WTC11 (cell line): Measurements from ENCODE around the gene SULT1C3. TPM values are rescaled to one million over a fixed set of nuclear protein-coding genes. Genes with fewer than 3 reads are reported as not detected.

Source experiments
- ATAC-seq: fragments of 200-7000 bp; cut with Tn5 transposase; 2 replicates; pipeline ENCODE4 v1.10.0; 2021; ENCODE audit warnings: mild to moderate bottlenecking, moderate library complexity
- CTCF ChIA-PET: fragments of 300-600 bp; sonication (Branson Sonifier 250); formaldehyde crosslinking; loops from one replicate; lab custom pipeline; 2021; ENCODE audit warnings: antibody characterized with exemption; lab: Charles Lee
- POLR2A ChIA-PET: fragments of 350-600 bp; sonication (Branson Sonifier 250); formaldehyde crosslinking; loops from one replicate; lab custom pipeline; 2021; ENCODE audit warnings: antibody characterized with exemption; lab: Charles Lee
- DNase-seq: peaks from one replicate; pipeline ENCODE4 v3.0.0; 2021; ENCODE audit warnings: low spot score
- H3K27ac Mint-ChIP-seq: 2 replicates; pipeline ENCODE4 v1.8.0; 2021; ENCODE audit warnings: mixed read lengths
- H3K27me3 Mint-ChIP-seq: 2 replicates; pipeline ENCODE4 v1.8.0; 2021; ENCODE audit warnings: low read depth, mild to moderate bottlenecking, moderate library complexity, mixed read lengths
- H3K36me3 Mint-ChIP-seq: 2 replicates; pipeline ENCODE4 v1.8.0; 2021; ENCODE audit warnings: mixed read lengths
- H3K4me1 Mint-ChIP-seq: 2 replicates; pipeline ENCODE4 v1.8.0; 2022; ENCODE audit warnings: mixed read lengths
- H3K4me3 Mint-ChIP-seq: 2 replicates; pipeline ENCODE4 v1.8.0; 2021; ENCODE audit warnings: mild to moderate bottlenecking, moderate library complexity, mixed read lengths
- H3K9me3 Mint-ChIP-seq: 2 replicates; pipeline ENCODE4 v1.8.0; 2021; ENCODE audit warnings: mixed read lengths
- ATF1 ChIP-seq: sonication (generic); formaldehyde crosslinking; IDR thresholded peaks from 2 replicates; pipeline ENCODE4 v1.8.1; 2023; ENCODE audit warnings: mild to moderate bottlenecking, moderate library complexity, missing genetic modification reagents
- CDX4 ChIP-seq: fragments of 250-450 bp; sonication (Bioruptor Pico); IDR thresholded peaks from 2 replicates; pipeline ENCODE4 v1.9.0; 2021; ENCODE audit warnings: moderate library complexity, mild to moderate bottlenecking, inconsistent platforms, borderline replicate concordance
- CTCF ChIP-seq: fragments of 200-600 bp; IDR thresholded peaks from 2 replicates; pipeline ENCODE4 v1.8.0; 2022; ENCODE audit warnings: antibody characterized with exemption
- FOXK1 ChIP-seq: sonication (generic); formaldehyde crosslinking; IDR thresholded peaks from 2 replicates; pipeline ENCODE4 v1.8.0; 2022; ENCODE audit warnings: mild to moderate bottlenecking, moderate library complexity, missing genetic modification reagents
- FOXP4 ChIP-seq: sonication (generic); formaldehyde crosslinking; IDR thresholded peaks from 2 replicates; pipeline ENCODE4 v1.8.0; 2022; ENCODE audit warnings: mild to moderate bottlenecking, missing genetic modification reagents
- GABPB1 ChIP-seq: sonication (generic); formaldehyde crosslinking; IDR thresholded peaks from 2 replicates; pipeline ENCODE4 v1.8.1; 2023; ENCODE audit warnings: mild to moderate bottlenecking, missing genetic modification reagents
- GRHL2 ChIP-seq: fragments of 250-450 bp; sonication (Bioruptor Pico); IDR thresholded peaks from 2 replicates; pipeline ENCODE4 v1.8.0; 2022; ENCODE audit warnings: mild to moderate bottlenecking, moderate library complexity; ENCODE audit not compliant: insufficient replicate concordance, severe bottlenecking
- HMGXB4 ChIP-seq: sonication (generic); formaldehyde crosslinking; IDR thresholded peaks from 2 replicates; pipeline ENCODE4 v1.8.1; 2023; ENCODE audit warnings: mild to moderate bottlenecking, moderate library complexity, missing genetic modification reagents
- JUN ChIP-seq: sonication (generic); formaldehyde crosslinking; IDR thresholded peaks from 2 replicates; pipeline ENCODE4 v1.8.0; 2023; ENCODE audit warnings: mild to moderate bottlenecking, missing genetic modification reagents
- MLX ChIP-seq: sonication (generic); formaldehyde crosslinking; IDR thresholded peaks from 2 replicates; pipeline ENCODE4 v1.8.1; 2023; ENCODE audit warnings: mild to moderate bottlenecking, missing genetic modification reagents, moderate library complexity
- MYBL2 ChIP-seq: sonication (generic); formaldehyde crosslinking; IDR thresholded peaks from 2 replicates; pipeline ENCODE4 v1.8.1; 2023; ENCODE audit warnings: mild to moderate bottlenecking, moderate library complexity, missing genetic modification reagents
- NFE2L1 ChIP-seq: sonication (generic); formaldehyde crosslinking; IDR thresholded peaks from 2 replicates; pipeline ENCODE4 v1.8.1; 2023; ENCODE audit warnings: missing genetic modification reagents
- PREB ChIP-seq: sonication (generic); formaldehyde crosslinking; IDR thresholded peaks from 2 replicates; pipeline ENCODE4 v1.8.1; 2022; ENCODE audit warnings: mild to moderate bottlenecking, missing genetic modification reagents, moderate library complexity, borderline replicate concordance
- RORB ChIP-seq: fragments of 250-450 bp; sonication (Bioruptor Pico); IDR thresholded peaks from 2 replicates; pipeline ENCODE4 v1.9.0; 2021; ENCODE audit warnings: mild to moderate bottlenecking
- SOX15 ChIP-seq: fragments of 250-450 bp; sonication (Bioruptor Pico); IDR thresholded peaks from 2 replicates; pipeline ENCODE4 v1.9.0; 2021; ENCODE audit warnings: mild to moderate bottlenecking
- TEAD4 ChIP-seq: sonication (generic); formaldehyde crosslinking; IDR thresholded peaks from 2 replicates; pipeline ENCODE4 v1.8.0; 2022; ENCODE audit warnings: mild to moderate bottlenecking, missing genetic modification reagents
- USF2 ChIP-seq: sonication (generic); formaldehyde crosslinking; IDR thresholded peaks from 2 replicates; pipeline ENCODE4 v1.8.1; 2023; ENCODE audit warnings: mild to moderate bottlenecking, missing genetic modification reagents, moderate library complexity
- ZBTB21 ChIP-seq: sonication (generic); formaldehyde crosslinking; IDR thresholded peaks from 2 replicates; pipeline ENCODE4 v1.8.1; 2023; ENCODE audit warnings: mild to moderate bottlenecking, missing genetic modification reagents, borderline replicate concordance
- ZNF232 ChIP-seq: sonication (generic); formaldehyde crosslinking; IDR thresholded peaks from 2 replicates; pipeline ENCODE4 v1.8.0; 2022; ENCODE audit warnings: mild to moderate bottlenecking, missing genetic modification reagents
- ZNF263 ChIP-seq: sonication (generic); formaldehyde crosslinking; IDR thresholded peaks from 2 replicates; pipeline ENCODE4 v1.8.1; 2022; ENCODE audit warnings: low read depth, mild to moderate bottlenecking, moderate library complexity, missing genetic modification reagents
- ZSCAN18 ChIP-seq: fragments of 250-450 bp; sonication (Bioruptor Pico); IDR thresholded peaks from 2 replicates; pipeline ENCODE4 v2.1.2; 2022; ENCODE audit warnings: mild to moderate bottlenecking, moderate library complexity
- total RNA-seq: library from RNA; stranded (reverse); gene quantifications from 3 replicates; pipeline ENCODE4 v1.2.3, GENCODE V29; 2021

SULT1C3 gene
- total RNA-seq, 1 experiment from 2014 or later, result not detected

GRCh38 chr2:108199726-108200125 lies 40.0 kb upstream of the SULT1C3 start (continued):
- no peak for TF ChIP-seq FOXP4 (CRISPR knock-in tag)
- no peak for TF ChIP-seq CDX4 (CRISPR knock-in tag)

GRCh38 chr2:108200569-108200968 lies 39.2 kb upstream of the SULT1C3 start:
- H3K9me3 Mint-ChIP-seq, result peaks cover 38% of the 10 kb centered on the region
- no peak overlapping the region for H3K27ac Mint-ChIP-seq
- no peak overlapping the region for H3K4me3 Mint-ChIP-seq
- DNase-seq (no peak), ATAC-seq (no peak)
- peaks cover 30% of the 10 kb centered on the region for H3K36me3 Mint-ChIP-seq
- POLR2A ChIA-PET, result no interaction called here
- no peaks in the 10 kb centered on the region for H3K27me3 Mint-ChIP-seq
- TF ChIP-seq MLX (CRISPR knock-in tag) (no peak), GABPB1 (CRISPR knock-in tag) (no peak), GRHL2 (CRISPR knock-in tag) (no peak), ZNF263 (CRISPR knock-in tag) (no peak), SOX15 (no peak), USF2 (CRISPR knock-in tag) (no peak), ZNF232 (CRISPR knock-in tag) (no peak), ZSCAN18 (CRISPR knock-in tag) (no peak), HMGXB4 (CRISPR knock-in tag) (no peak), ATF1 (CRISPR knock-in tag) (no peak), NFE2L1 (no peak), TEAD4 (CRISPR knock-in tag) (no peak), PREB (CRISPR knock-in tag) (no peak), FOXP4 (CRISPR knock-in tag) (no peak), ZBTB21 (CRISPR knock-in tag) (no peak), FOXK1 (CRISPR knock-in tag) (no peak), MYBL2 (CRISPR knock-in tag) (no peak), RORB (no peak), JUN (CRISPR knock-in tag) (no peak), CTCF (no peak)
- TF ChIP-seq, all 79 proteins: peak for 0
- CTCF ChIA-PET, result no interaction called here
- no peaks in the 10 kb centered on the region for H3K4me1 Mint-ChIP-seq
